ENCODE measurements around the gene DNMT1. TPM values are rescaled to one million over a fixed set of nuclear protein-coding genes. Genes with fewer than 3 reads are reported as not detected.

The DNMT1 gene
- total RNA-seq, 2 donors from 2014 or later, result 17.9 to 36.6 TPM

DNA sequence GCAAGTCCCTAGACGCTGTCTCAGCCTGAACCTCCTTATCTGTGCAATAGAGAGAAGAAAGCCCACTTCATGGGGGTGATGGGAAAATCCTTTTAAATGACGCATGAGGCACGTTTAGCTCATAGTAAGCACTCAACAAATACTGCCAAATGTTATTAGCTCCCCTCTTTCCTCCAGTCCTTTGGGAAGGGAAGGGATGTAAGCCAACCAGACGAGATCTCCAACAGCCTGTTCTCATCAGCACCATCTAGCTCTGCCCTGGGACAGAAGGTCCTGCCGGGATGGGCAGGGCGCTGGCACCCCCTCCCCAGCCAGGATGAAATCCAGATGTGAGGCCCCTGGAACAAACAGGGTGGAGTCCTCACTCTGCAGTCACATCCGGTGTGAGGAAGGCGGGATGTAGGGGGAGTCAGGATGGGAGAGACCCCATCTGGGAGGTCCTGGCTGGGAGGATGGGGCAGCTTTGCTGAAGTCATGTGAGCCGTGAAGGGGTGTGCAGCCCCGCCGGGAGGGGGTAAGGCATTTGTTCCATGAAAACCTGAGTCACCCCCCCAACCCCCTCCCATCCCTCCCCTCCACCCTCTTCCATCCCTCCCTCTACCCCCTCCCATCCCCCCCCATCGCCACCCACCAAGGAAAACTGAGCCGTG is 31.7 kb upstream of the DNMT1 start:
- H3K9me3 ChIP-seq, result no peaks in the 10 kb centered on the region
- intact Hi-C loops (cut with DNase I), result no loop called here
- H3K36me3 ChIP-seq (replicated peaks in 1 of 2; ENCODE audit: insufficient read depth in 1 of 2, low read depth in 2 of 2), result no peaks in the 10 kb centered on the region
- TF ChIP-seq POLR2A (IDR thresholded peaks at IDR 0.05), result no peak
- TF ChIP-seq, protein P1, sequence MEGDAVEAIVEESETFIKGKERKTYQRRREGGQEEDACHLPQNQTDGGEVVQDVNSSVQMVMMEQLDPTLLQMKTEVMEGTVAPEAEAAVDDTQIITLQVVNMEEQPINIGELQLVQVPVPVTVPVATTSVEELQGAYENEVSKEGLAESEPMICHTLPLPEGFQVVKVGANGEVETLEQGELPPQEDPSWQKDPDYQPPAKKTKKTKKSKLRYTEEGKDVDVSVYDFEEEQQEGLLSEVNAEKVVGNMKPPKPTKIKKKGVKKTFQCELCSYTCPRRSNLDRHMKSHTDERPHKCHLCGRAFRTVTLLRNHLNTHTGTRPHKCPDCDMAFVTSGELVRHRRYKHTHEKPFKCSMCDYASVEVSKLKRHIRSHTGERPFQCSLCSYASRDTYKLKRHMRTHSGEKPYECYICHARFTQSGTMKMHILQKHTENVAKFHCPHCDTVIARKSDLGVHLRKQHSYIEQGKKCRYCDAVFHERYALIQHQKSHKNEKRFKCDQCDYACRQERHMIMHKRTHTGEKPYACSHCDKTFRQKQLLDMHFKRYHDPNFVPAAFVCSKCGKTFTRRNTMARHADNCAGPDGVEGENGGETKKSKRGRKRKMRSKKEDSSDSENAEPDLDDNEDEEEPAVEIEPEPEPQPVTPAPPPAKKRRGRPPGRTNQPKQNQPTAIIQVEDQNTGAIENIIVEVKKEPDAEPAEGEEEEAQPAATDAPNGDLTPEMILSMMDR (IDR thresholded peaks at IDR 0.05), result no peak
- 64 to 77% methylated on average over 11 to 13 of the region's 13 CpGs for WGBS, 2 donors
- peak overlapping the region in 2 of 4 donors; percentile 31 to 48 for H3K27ac ChIP-seq
- DNase-seq (peak in 3 of 4 donors; percentile 45 to 55 (median 49)), ATAC-seq (peak; percentile 25)
- H3K4me3 ChIP-seq, result no peak overlapping the region
- H3K27me3 ChIP-seq, result no peaks in the 10 kb centered on the region
- peaks cover 16% of the 10 kb centered on the region for H3K4me1 ChIP-seq

DNA sequence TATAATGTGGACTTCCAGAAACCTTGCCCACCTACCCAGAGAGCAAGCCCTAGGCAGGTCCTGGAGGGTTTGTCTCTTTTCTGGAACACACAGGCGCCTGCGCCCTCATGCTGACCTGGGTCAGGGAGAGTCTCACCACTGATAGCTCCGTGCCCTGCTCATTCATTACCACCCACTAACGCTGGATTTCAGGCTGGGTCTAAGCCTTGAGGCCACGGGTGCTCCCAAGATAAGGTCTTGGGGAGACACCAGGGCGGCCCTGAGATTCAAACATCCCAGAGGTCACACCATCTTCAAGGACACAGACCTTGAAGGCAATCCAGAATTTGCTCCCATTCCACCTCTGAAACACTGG is 31.2 kb upstream of the DNMT1 start:
- Histone ChIP-seq H3K9me3 (no peaks in the 10 kb centered on the region), H3K4me3 (no peak overlapping the region), H3K36me3 (replicated peaks in 1 of 2; ENCODE audit: insufficient read depth in 1 of 2, low read depth in 2 of 2) (no peaks in the 10 kb centered on the region), H3K4me1 (peaks cover 13% of the 10 kb centered on the region), H3K27ac (peak overlapping the region in 1 of 4 donors; percentile 26), H3K27me3 (no peaks in the 10 kb centered on the region)
- 77 to 79% methylated on average over 6 of the region's 6 CpGs for WGBS, 2 donors
- no peak for TF ChIP-seq POLR2A (IDR thresholded peaks at IDR 0.05)
- TF ChIP-seq, protein P1 (IDR thresholded peaks at IDR 0.05), result no peak
- intact Hi-C loops (cut with DNase I), result no loop called here
- no peak for ATAC-seq
- no peak for DNase-seq

DNA sequence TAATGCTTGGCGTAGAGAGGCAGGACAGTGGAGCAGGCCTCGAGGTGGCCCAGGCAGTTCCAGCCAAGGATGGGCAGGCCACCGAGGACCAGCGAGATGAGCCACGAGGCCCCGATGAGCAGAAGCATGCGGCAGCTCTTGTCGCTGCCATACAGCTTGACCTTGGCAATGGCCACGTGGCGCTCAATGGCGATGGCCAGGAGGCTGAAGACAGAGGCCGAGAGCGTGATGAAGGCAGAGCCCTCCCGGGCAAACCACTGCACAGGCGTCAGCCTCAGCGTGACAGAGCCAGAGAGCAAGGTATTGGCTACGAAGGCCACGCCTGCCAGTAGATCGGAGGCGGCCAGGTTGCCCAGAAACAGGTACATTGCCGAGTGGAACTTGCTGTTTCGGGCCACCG is 29.6 kb upstream of the DNMT1 start:
- ATAC-seq, result no peak
- Histone ChIP-seq H3K9me3 (no peaks in the 10 kb centered on the region), H3K27ac (no peak overlapping the region), H3K4me3 (no peak overlapping the region), H3K36me3 (replicated peaks in 1 of 2; ENCODE audit: insufficient read depth in 1 of 2, low read depth in 2 of 2) (no peaks in the 10 kb centered on the region), H3K27me3 (no peaks in the 10 kb centered on the region), H3K4me1 (no peaks in the 10 kb centered on the region)
- TF ChIP-seq, protein P1 (IDR thresholded peaks at IDR 0.05), result no peak
- no peak for TF ChIP-seq POLR2A (IDR thresholded peaks at IDR 0.05)
- 93% methylated on average over 11 to 23 of the region's 23 CpGs for WGBS, 2 donors
- intact Hi-C loops (cut with DNase I), result no loop called here
- DNase-seq, result no peak

DNA sequence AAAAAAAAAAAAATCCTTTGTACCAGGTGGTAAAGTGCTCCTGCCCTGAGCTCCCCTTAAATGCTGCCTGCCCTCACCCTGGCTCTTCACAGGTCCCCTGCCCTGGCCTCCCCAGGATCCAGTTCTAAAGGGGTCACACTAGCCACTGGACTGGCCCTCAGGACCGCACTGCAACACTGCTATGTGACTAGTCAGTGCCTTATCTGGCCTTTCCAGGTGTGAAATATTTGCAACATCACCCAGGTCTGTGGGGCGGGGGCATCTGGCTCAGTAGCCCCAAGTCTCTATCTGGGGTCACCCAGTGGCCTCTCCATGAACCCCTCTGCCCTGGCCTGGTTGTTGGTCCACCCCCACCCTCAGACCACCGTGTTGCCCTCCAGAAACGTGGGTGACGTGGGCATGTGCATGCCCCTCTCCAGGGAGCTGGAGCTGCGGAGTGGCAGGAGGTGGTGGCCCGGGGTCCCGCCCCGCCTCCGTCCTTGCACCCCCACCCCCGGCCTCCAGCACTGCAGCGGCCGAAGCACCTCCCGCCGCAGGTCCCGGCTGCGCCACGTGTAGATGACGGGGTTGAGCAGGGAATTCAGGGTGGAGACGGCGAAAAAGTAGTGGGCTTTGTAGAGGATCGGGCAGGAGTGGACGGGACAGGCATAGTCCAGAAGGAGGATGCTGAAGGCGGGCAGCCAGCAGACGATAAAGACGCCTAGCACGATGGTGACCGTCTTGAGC is 28.9 kb upstream of the DNMT1 start:
- WGBS, 2 donors, result 95 to 98% methylated on average over 11 to 16 of the region's 28 CpGs
- no peaks in the 10 kb centered on the region for H3K4me1 ChIP-seq
- no peaks in the 10 kb centered on the region for H3K9me3 ChIP-seq
- H3K4me3 ChIP-seq, result no peak overlapping the region
- no peaks in the 10 kb centered on the region for H3K27me3 ChIP-seq
- H3K36me3 ChIP-seq (replicated peaks in 1 of 2; ENCODE audit: insufficient read depth in 1 of 2, low read depth in 2 of 2), result no peaks in the 10 kb centered on the region
- intact Hi-C loops (cut with DNase I), result no loop called here
- TF ChIP-seq, protein P1 (IDR thresholded peaks at IDR 0.05), result no peak
- no peak for TF ChIP-seq POLR2A (IDR thresholded peaks at IDR 0.05)
- H3K27ac ChIP-seq, result no peak overlapping the region
- DNase-seq, result no peak
- ATAC-seq, result no peak

Measured in body of pancreas (tissue), 4 donors.